Adipose tissue (tissue), 3 donors: Measurements from ENCODE around the gene GTSE1. TPM values are rescaled to one million over a fixed set of nuclear protein-coding genes. Genes with fewer than 3 reads are reported as not detected.
A peak's percentile ranks its signal among the peaks of the same experiment; 100 is the strongest.
"Not testable (repeated sequence)": the region's sequence is repeated elsewhere in the genome, so short reads cannot be mapped to it uniquely, and the experiment has no call there.

ENCODE experiments used
- H3K27ac ChIP-seq: one replicate; pipeline ENCODE4 v1.5.1; 2013; ENCODE audit warnings: low read depth, low read length
- whole genome bisulfite sequencing, 3 donors: extraction: QIAGEN DNeasy Blood & Tissue Kit; methylation state at CpG; one replicate each; pipeline ENCODE4 v1.1.7; 2013; 5-methylcytosine and 5-hydroxymethylcytosine counted together
- polyA plus RNA-seq, 3 donors: library from polyadenylated mRNA; stranded (reverse); fragments of 200-250 nt; gene quantifications; one replicate each; pipeline ENCODE4 v1.2.3, GENCODE V29; 2013
- donor health status: healthy with polysubstance abuse.
- donor health status: Bipolar disorder and iron deficiency.
- donor health status: healthy.

The GTSE1 gene, protein sequence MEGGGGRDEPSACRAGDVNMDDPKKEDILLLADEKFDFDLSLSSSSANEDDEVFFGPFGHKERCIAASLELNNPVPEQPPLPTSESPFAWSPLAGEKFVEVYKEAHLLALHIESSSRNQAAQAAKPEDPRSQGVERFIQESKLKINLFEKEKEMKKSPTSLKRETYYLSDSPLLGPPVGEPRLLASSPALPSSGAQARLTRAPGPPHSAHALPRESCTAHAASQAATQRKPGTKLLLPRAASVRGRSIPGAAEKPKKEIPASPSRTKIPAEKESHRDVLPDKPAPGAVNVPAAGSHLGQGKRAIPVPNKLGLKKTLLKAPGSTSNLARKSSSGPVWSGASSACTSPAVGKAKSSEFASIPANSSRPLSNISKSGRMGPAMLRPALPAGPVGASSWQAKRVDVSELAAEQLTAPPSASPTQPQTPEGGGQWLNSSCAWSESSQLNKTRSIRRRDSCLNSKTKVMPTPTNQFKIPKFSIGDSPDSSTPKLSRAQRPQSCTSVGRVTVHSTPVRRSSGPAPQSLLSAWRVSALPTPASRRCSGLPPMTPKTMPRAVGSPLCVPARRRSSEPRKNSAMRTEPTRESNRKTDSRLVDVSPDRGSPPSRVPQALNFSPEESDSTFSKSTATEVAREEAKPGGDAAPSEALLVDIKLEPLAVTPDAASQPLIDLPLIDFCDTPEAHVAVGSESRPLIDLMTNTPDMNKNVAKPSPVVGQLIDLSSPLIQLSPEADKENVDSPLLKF
- under 1 TPM; 0.13 to 0.49 (median 0.34) TPM for polyA plus RNA-seq

DNA sequence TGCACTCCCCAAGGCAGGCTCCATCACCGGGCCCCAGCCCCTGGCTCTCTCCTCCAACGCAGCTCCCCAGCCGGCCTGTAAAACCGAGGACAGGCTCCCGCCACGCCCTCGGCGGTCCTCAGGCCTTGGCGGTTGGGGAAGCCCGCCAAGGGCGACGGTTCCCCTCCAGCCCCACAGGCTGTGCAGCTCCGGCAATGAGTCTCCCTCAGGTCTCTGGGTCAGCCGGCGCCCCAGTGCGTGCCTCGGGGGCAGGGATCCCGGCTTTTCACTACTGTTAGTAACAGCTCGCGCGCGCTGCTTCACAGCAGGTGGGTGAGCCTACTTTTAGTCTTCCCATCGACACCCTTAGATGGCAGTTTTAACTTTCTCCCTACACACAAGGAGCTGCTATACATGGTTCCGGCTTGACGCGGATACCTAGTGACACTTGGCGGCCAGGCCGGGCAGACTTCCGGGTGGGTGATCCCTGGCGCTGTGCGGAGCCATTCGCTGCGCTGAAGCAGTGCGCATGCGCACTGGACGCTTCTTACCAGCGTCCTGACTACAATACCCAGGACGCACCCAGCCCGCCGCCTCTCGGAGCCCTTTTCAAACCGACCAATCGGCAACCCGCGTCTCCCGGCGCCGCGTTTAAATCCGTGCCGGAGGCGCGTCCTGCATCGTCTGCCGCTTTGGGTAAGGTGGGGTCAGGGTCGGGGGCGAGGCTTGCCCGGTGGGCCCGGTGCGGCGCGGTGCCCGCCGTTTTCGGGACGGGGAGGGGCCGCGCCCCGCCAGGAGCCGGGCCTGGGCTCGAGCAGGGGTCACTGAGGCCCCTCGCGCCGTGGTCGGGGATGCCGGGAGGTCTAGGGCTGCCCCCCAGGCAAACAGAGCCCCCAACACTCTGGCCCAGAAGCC, at the start of gene GTSE1:
GTSE1 (plus strand) TSS at position 614 of the 894 bp plus-strand sequence. CDS start 531 bp downstream, outside the sequence.
- WGBS, 3 donors = 1% methylated on average over 64 to 76 of the region's 76 CpGs
- peak within 1 kb of the TSS; percentile 71 for H3K27ac ChIP-seq

DNA sequence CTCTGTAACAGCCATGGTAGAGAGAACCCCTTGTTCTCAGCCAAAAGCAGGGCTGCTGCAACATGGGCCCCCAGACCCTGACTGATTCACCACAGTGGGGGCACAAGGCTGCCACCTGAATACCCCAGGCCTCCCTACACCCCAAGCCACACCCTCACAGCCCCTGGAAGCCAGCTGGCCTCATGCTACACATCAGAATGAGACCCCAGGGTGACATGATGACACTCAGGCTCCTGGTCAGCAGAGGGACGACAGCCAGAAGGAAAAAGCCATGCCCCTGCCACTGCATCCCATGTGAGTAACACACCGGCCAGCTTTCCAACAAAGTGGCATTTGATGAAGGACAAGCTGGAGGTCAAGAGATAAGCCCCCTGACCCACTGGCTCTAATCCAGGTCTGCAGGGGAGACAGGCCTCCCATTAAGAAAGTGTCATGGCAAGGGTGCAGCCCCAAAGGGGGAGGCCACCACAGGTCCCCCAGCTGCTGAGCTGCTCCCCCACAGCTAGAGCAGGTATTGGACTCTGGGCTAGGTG, 49.2 kb upstream of the GTSE1 start:
- no peak overlapping the region for H3K27ac ChIP-seq
- WGBS, 3 donors = 54 to 94% (median 89%) methylated on average over 2 of the region's 2 CpGs

DNA sequence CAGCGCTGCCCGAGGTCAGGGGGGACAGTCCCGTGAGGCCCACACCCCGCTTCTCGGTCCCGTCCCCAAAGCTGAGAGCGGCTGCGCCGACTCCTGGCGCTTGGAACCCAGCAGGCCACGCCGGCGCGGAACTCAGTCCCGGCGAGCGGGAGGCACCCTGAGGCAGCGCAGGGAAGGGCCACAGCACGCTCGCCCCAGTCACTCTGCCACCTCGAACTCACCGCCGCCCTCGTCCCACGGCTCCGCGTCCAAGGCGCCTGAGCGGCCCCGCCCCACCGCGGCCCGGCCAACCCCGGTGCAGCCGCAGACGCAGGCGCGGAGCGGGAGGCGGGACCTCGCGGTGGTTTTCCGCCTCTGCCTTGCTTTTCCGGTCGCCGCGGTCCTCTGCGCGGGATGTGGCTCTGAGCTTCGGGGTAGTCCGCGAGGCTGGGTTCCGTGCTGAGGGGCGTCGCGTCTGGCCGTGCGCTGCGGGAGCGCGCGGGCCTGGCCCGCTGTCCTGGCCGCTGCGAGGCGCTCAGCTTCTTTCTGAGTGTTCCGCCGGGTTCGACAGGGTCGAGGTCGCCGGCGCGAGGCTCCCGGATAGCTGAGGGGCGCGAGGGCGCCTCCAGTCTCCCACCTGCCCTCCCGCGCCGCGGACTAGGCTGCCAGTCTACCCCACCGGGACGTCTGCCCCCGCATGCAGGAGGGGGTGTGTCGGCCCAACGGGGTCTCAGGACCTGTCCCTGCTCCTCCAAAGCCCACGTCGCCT, 46.5 kb upstream of the GTSE1 start, which contains the start of gene CDPF1:
CDPF1 (minus strand) TSS at position 259 of the 748 bp plus-strand sequence. CDS start 2,009 bp downstream, outside the sequence.
- no peak within 1 kb of the TSS for H3K27ac ChIP-seq
- 0 to 1% (median 1%) methylated on average over 69 to 89 of the region's 89 CpGs for WGBS, 3 donors

DNA sequence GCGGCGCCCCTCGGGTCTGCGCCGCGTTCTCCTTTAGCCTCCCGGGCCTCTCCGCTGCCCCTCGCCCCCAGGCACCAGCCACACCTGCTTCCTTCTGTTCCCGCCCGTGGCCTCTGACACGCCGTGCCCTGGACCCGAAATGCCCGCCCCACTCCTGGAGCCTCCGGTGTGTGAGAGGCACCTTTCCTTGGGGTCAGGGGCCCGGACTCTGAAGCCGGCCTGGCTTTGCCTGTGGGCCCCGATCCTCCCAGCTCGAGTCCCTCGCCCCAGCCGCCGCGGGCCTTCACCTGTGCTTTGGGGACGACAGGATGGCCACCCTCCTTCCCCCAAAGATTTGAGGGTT, 45.9 kb upstream of the GTSE1 start:
- no peak overlapping the region for H3K27ac ChIP-seq
- 3 to 9% (median 8%) methylated on average over 24 to 25 of the region's 25 CpGs for WGBS, 3 donors

DNA sequence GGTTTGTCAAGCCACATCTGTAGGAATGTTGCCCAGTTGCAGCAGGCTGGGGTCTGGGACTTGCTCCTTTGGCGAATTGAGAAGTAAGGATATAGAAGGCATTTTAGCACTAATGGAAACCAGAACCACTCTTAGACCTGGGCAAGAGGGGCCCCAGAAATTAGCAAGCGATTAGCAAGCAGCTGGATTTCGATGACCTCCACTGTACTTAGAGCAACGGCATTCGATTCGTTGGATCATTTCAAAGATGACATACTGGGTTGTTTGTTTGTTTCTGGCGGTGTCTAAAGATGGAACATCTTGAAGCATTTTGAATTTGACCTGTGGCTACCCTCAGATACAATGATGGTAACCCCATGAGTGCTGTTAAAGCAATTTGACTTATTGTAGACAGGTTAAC, 45.4 kb upstream of the GTSE1 start:
- 64 to 80% (median 77%) methylated on average over 7 of the region's 7 CpGs for WGBS, 3 donors
- no peak overlapping the region for H3K27ac ChIP-seq

DNA sequence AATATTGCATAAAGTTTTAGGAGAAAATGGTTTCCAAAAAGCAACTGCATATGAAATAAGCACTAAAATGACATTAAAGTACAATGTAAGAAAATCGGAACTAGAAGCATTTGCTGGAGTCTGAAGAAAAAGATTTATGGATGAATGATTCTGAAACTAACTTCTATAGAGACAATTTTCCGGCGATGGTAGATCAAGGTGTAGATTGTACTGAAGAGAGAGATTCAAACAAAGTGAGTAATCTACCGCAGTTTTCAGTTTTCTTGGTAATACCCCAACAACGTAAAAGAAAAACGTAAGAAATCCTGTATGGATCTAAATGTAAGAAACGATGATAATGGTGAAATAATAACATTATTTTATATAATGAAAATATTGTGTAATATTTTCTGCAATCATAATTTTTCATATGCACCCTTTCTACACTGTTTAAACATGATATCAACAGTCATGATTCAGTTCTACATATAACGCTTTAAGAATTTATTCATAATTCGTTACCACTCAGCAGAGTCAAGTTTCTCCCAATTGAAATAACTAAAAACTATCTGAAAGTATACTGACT, 44.8 kb upstream of the GTSE1 start:
- WGBS, 3 donors = 87 to 94% (median 91%) methylated on average over 9 of the region's 9 CpGs

DNA sequence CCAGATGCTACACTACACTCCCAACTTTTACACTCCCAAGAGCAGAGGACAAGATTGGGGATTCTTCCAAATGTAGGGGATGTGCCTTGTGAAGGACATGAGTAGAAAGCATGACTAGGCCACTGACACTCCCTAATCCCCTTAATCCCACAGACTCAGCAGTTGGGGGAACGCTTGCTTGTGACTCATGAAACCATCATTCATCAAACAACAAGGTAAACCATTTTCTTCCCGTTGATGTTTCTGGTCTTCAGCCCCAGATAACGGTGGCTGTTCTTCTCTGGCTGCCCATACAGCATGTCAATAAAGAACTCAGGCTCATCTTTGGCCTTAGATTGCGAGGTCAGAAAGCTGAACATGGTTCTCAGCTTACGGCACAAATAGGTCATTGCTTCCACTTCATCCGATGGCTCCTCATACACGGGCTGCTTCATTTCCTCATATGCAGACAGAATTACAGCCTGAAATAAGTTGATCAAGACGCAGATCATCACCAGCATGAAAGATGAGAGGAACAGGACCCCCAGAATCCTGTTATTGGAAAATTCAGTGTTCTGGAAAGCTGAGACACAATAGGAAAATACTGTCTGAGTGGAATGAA, 40.2 kb upstream of the GTSE1 start:
- WGBS, 3 donors = 70 to 88% (median 74%) methylated on average over 8 of the region's 8 CpGs
- H3K27ac ChIP-seq = no peak overlapping the region

More for the DNA sequence above, 44.8 kb upstream of the GTSE1 start:
- H3K27ac ChIP-seq = no peak overlapping the region

DNA sequence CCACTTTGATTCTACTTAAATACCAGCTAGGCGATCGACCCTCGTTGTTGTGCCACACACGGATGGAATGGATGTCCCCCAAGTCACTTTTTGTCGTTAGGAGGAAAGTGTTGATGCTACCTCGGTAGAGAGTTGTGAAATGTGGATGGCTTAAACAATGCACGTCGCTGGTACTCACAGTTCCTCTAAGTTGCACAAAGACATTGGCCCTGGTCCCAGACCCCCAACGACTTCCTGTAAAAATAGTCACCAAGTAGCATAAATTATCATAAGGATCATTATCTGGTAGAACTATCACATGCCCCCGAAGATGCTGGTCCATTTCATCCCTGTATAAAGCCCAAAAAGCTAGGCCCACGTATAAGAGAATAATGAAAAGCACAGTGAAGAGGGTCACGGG, 37.3 kb upstream of the GTSE1 start:
- H3K27ac ChIP-seq = no peak overlapping the region
- WGBS, 3 donors = 51 to 72% (median 56%) methylated on average over 12 of the region's 12 CpGs

DNA sequence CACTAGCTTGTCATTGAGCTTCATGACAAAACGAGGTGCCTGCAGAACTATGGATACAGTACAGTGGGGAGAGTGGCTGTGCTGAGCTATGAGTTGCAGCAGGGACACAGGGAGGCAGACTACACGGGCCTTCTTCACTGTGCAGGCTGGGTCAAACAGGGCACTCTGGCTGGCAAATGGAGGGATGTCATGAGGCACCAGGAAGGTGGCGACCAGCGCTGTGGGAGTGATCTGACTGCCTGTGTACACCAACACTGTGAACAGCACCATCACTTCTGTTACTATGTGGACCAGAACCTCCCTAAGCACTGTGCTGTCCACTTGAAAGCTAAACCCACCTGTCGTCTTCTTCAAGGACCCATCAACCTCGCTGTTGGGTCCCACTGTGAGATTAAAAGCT, 36.6 kb upstream of the GTSE1 start:
- WGBS, 3 donors = 74 to 81% (median 80%) methylated on average over 6 of the region's 6 CpGs
- H3K27ac ChIP-seq = no peak overlapping the region

DNA sequence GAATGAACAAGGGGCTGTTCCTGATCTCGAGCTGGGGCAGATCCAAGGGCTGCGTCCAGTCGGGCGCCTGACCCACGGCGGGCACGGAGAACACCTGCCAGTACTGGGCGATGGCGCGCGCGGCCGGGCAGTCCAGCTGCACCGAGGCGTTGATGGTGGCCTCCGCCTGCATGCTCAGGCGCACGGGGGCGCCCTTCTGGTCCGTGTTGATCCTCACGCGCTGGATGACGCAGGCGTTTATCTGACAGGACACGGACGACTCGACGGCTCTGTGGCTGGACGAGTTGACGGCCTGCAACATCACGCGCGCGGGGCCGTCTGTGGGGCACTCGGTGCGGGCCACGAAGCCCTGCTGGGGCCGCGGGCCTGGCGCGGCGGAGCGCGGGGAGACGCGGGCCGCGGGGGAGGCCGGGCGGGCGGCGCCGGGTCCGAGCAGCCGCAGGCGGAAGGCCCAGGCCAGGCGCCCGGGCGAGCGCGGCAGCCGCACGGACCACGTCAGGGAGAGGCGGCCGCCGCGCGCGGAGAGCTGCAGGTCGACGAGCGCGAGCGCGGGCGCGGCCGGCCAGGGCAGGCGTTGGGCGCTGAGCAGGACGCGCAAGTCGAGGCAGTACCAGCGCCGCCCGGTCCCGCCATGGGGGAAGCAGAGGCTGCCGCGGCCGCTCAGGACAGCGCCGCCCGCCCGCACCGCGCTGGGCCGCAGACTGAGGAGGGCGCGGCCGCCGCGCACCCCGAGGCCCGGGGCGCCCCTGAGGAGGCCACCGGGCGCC, 34.0 kb upstream of the GTSE1 start:
- H3K27ac ChIP-seq = no peak overlapping the region
- WGBS, 3 donors = 10 to 11% (median 10%) methylated on average over 72 to 102 of the region's 109 CpGs

DNA sequence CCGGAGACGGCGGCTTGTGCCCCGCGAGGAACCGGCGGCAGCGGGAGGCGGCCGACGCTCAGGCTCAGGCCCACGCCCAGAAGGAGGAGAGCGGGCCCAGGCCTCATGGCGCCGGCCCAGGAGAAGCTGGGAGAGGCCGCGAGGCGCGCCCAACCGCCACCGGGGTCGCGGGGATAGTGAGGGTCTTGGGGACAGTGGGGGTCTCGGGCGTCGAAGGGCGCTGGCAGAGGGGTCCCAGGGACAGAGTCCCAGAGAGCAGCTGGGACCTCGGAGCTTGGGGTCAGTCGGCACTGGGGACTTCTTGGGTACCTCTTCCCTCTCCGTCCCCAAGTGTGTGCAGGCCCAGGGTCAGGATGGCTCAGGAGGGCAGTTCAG, 33.5 kb upstream of the GTSE1 start, which contains the start of gene PKDREJ:
PKDREJ (minus strand) TSS at position 128 of the 375 bp plus-strand sequence; CDS start at position 107, 21 bp downstream.
- WGBS, 3 donors = 44 to 78% (median 45%) methylated on average over 16 to 30 of the region's 30 CpGs
- no peak within 1 kb of the TSS for H3K27ac ChIP-seq

DNA sequence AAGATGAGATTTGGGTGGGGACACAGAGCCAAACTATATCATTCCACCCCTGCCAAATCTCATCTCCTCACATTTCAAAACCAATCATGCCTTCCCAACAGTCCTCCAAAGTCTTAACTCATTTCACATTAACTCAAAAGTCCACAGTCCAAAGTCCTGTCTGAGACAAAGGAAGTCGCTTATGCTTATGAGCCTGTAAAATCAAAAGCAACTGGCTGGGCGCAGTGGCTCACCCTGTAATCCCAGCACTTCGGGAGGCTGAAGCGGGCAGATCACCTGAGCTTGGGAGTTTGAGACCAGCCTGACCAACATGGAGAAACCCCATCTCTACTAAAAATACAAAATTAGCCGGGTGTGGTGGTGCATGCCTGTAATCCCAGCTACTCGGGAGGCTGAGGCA, 32.1 kb upstream of the GTSE1 start:
- H3K27ac ChIP-seq = not testable (repeated sequence)
- WGBS, 3 donors = 71 to 99% (median 90%) methylated on average over 5 to 6 of the region's 6 CpGs

DNA sequence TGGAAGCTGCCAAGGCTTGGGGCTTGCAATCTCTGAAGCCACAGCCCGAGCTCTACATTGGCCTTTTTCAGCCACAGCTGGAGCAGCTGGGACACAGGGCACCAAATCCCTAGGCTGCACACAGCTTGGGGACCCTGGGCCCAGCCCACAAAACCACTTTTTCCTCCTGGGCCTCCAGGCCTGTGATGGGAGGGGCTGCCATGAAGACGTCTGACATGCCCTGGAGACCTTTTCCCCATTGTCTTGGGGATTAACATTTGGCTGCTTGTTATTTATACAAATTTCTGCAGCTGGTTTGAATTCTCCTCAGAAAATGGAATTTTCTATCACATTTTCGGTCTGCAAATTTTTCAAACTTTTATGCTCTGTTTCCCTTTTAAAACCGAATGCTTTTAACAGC, 31.0 kb upstream of the GTSE1 start:
- 86 to 94% (median 92%) methylated on average over 4 of the region's 4 CpGs for WGBS, 3 donors
- H3K27ac ChIP-seq = not testable (repeated sequence)

DNA sequence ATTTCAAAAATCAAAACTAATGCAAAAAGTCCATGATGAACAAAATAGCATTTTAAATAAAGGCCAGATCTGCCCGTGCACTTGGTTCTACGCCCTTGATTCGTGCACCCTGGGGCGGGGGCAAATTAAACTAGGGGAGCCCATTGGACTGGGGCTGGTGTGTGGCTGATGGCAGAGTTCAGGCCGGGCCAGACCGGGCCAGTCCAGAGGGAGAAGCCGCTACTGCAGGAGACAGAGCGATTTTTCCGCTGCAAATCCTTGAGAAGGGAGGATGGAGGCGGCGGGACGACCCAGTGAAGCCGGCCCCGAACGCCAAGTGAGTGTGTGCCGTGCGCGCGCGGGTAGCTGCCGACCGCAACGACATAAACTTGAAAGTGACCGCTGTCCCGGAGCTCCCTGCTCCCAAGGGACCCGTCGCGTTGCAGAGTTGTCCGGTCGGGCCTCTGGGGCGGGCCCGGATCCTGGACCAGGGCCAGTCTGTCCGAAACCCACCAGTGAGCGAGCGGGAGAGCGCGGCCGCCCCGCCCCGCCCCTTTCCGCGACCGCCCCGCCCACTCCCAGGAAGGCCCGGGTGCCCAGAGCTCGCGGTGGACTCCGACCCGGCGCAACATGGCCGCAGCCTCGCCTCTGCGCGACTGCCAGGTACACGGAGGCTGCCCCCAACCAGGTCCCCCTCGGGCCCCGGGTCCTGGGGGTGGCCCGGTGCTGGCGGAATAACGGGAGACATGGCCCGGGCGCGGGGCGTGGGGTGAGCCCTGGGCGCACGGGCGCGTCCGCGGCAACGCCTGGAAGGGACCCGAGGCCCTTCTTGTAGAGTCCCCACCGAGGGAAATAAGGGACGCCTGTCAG, 29.0 kb upstream of the GTSE1 start, which contains the start of gene TTC38:
TTC38 (plus strand) TSS at position 578 of the 849 bp plus-strand sequence; CDS start at position 610, 32 bp downstream.
- no peak within 1 kb of the TSS for H3K27ac ChIP-seq
- WGBS, 3 donors = 1% methylated on average over 73 to 74 of the region's 74 CpGs

DNA sequence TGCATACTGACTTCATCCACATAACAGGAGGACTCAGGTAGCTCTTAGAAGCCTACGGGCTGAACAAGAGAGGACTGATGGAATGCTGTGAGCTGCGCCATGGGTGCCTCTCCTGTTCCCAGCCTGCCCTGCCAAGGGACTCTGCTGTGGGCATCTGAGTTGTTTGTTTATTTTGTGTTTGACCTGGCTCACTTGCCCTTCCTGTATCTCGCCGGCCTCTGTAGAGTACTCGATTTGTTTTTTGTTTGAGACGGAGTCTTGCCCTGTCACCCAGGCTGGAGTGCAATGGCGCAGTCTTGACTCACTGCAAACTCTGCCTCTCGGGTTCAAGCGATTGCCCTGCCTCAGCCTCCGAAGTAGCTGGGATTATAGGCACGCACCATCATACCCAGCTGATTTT, 27.1 kb upstream of the GTSE1 start:
- H3K27ac ChIP-seq = no peak overlapping the region
- 47 to 86% (median 80%) methylated on average over 11 of the region's 11 CpGs for WGBS, 3 donors
